DND-41 (cell line): ENCODE measurements around the gene CLNK.

Experiments
- EZH2 ChIP-seq: IDR thresholded peaks from 3 replicates; pipeline ENCODE4 v1.6.1; 2012; ENCODE audit warnings: borderline replicate concordance, low read depth, mild to moderate bottlenecking, moderate library complexity, low read length, inconsistent platforms; ENCODE audit not compliant: severe bottlenecking
- TF ChIP-seq, protein P1 (sequence below): IDR thresholded peaks from 2 replicates; pipeline ENCODE4 v1.5.1; 2012; ENCODE audit warnings: borderline replicate concordance, low read length, moderate library complexity, mild to moderate bottlenecking; ENCODE audit not compliant: poor library complexity, severe bottlenecking; ENCODE audit errors: extremely low read depth

DNA sequence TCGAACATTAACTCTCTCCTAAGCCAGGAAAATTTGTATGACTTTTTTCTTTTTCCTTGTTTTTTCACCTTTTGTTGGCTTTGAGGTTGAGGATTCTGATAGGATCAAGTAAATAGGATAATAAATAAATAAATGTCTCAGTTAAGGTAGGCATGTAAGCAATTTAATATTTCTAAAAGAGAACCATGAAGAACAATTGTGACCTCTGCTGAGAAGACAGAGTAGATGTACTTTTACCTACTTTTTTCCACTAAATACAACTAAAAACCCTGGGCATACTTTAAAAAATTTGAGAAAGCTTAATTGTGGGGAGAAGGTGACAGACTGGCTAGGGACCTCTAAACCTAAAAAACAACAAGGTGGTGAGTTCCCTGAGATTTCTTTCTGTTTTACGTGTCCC is 31.6 kb upstream of the CLNK start:
- TF ChIP-seq, protein P1, sequence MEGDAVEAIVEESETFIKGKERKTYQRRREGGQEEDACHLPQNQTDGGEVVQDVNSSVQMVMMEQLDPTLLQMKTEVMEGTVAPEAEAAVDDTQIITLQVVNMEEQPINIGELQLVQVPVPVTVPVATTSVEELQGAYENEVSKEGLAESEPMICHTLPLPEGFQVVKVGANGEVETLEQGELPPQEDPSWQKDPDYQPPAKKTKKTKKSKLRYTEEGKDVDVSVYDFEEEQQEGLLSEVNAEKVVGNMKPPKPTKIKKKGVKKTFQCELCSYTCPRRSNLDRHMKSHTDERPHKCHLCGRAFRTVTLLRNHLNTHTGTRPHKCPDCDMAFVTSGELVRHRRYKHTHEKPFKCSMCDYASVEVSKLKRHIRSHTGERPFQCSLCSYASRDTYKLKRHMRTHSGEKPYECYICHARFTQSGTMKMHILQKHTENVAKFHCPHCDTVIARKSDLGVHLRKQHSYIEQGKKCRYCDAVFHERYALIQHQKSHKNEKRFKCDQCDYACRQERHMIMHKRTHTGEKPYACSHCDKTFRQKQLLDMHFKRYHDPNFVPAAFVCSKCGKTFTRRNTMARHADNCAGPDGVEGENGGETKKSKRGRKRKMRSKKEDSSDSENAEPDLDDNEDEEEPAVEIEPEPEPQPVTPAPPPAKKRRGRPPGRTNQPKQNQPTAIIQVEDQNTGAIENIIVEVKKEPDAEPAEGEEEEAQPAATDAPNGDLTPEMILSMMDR, result no peak
- TF ChIP-seq EZH2, result no peak
